HEK293 (cell line): Measurements from ENCODE around the gene UNC5CL.

Source experiments
- CTCF ChIA-PET: fragments of 350-600 bp; formaldehyde crosslinking; extraction: SDS; loops from one replicate; lab custom pipeline; 2021; ENCODE audit warnings: antibody characterized with exemption; lab: Yijun Ruan, JAX
- POLR2A ChIA-PET: fragments of 300-600 bp; formaldehyde crosslinking; extraction: SDS; loops from one replicate; lab custom pipeline; 2020; ENCODE audit warnings: antibody characterized with exemption, inconsistent platforms; lab: Yijun Ruan, JAX
- H3K27ac ChIP-seq: fragments of 200-500 bp; sonication (Bioruptor generic); 2 replicates; pipeline ENCODE4 v1.5.1; 2014; ENCODE audit warnings: low read depth, low read length, control low read depth, inconsistent platforms; ENCODE audit errors: extremely low read depth
- H3K36me3 ChIP-seq, 2 experiments: fragments of 200-500 bp in 1 of 2; sonication (Bioruptor generic) in 1 of 2; 1 replicate in 1 of 2; 2 replicates in 1 of 2; pipeline ENCODE4 v1.5.1; 2014 to 2017; ENCODE audit warnings: inconsistent platforms in 2 of 2, low read length in 2 of 2; ENCODE audit not compliant: control insufficient read depth in 2 of 2, insufficient read depth in 1 of 2
- H3K4me1 ChIP-seq: fragments of 200-500 bp; sonication (Bioruptor generic); 2 replicates; pipeline ENCODE4 v1.5.1; 2014; ENCODE audit warnings: mild to moderate bottlenecking, low read length, inconsistent platforms; ENCODE audit not compliant: control insufficient read depth, insufficient read depth
- H3K4me3 ChIP-seq: 2 replicates; pipeline ENCODE4 v1.5.1; 2011; ENCODE audit warnings: low read depth, mild to moderate bottlenecking, control low read depth, low read length, moderate library complexity
- H3K9me3 ChIP-seq: fragments of 200-500 bp; sonication (Bioruptor generic); 2 replicates; pipeline ENCODE4 v1.5.1; 2014; ENCODE audit warnings: low read depth, low read length, inconsistent platforms; ENCODE audit not compliant: control insufficient read depth, insufficient read depth
- ELK4 ChIP-seq: IDR thresholded peaks from 2 replicates; pipeline ENCODE4 v1.6.1; 2011; ENCODE audit warnings: mild to moderate bottlenecking, low read depth, low read length, borderline replicate concordance
- KLF10 ChIP-seq: fragments of 450-650 bp; IDR thresholded peaks from 2 replicates; pipeline ENCODE4 v1.5.1; 2018; ENCODE audit warnings: missing biosample characterization, mild to moderate bottlenecking, missing genetic modification characterization
- KLF7 ChIP-seq: fragments of 450-650 bp; formaldehyde crosslinking; IDR thresholded peaks from 2 replicates; pipeline ENCODE4 v1.5.1; 2016; ENCODE audit warnings: missing biosample characterization, missing genetic modification characterization, borderline replicate concordance
- PRDM2 ChIP-seq: fragments of 450-650 bp; formaldehyde crosslinking; IDR thresholded peaks from 2 replicates; pipeline ENCODE4 v1.5.1; 2016; ENCODE audit warnings: missing biosample characterization, missing genetic modification characterization, borderline replicate concordance
- TRIM28 ChIP-seq: IDR thresholded peaks from 2 replicates; pipeline ENCODE4 v1.6.1; 2011; ENCODE audit warnings: low read length, control low read depth, borderline replicate concordance
- YY1 ChIP-seq: fragments of 450-650 bp; formaldehyde crosslinking; IDR thresholded peaks from 2 replicates; pipeline ENCODE4 v1.5.1; 2018; ENCODE audit warnings: missing biosample characterization, missing genetic modification characterization
- ZBTB26 ChIP-seq: fragments of 450-650 bp; formaldehyde crosslinking; optimal IDR thresholded peaks from 2 replicates; pipeline ENCODE3; 2016; ENCODE audit warnings: missing biosample characterization, mild to moderate bottlenecking, missing genetic modification characterization
- ZBTB49 ChIP-seq: fragments of 450-650 bp; formaldehyde crosslinking; IDR thresholded peaks from 2 replicates; pipeline ENCODE4 v1.5.1; 2016; ENCODE audit warnings: missing biosample characterization, missing genetic modification characterization, low read depth
- ZNF544 ChIP-seq: fragments of 450-650 bp; formaldehyde crosslinking; IDR thresholded peaks from 2 replicates; pipeline ENCODE4 v1.5.0; 2017; ENCODE audit warnings: missing biosample characterization, missing genetic modification characterization
- ZNF558 ChIP-seq: fragments of 450-650 bp; formaldehyde crosslinking; IDR thresholded peaks from 2 replicates; pipeline ENCODE4 v1.5.1; 2016; ENCODE audit warnings: missing biosample characterization, missing genetic modification characterization
- ZNF792 ChIP-seq: fragments of 450-650 bp; formaldehyde crosslinking; IDR thresholded peaks from 2 replicates; pipeline ENCODE4 v1.5.1; 2016; ENCODE audit warnings: missing biosample characterization, missing genetic modification characterization
- TF ChIP-seq, protein P1 (sequence below): fragments of 450-650 bp; formaldehyde crosslinking; IDR thresholded peaks from 2 replicates; pipeline ENCODE4 v1.5.1; 2017; ENCODE audit warnings: missing biosample characterization, missing genetic modification characterization

UNC5CL gene

GRCh38 chr6:40977695-40978094 lies 61.3 kb downstream of the UNC5CL start:
- ChIA-PET POLR2A (no interaction called here), CTCF (interaction anchor here (0.7 to 1.1 kb wide), 3 partner anchors 13 to 49 kb away, joined by 3 read pairs; no protein-coding TSS in a partner anchor)
- Histone ChIP-seq H3K36me3 (no peaks in the 10 kb centered on the region), H3K4me1 (no peaks in the 10 kb centered on the region), H3K9me3 (no peaks in the 10 kb centered on the region), H3K4me3 (no peak overlapping the region), H3K27ac (no peak overlapping the region)
- TF ChIP-seq KLF10 (no peak), YY1 (tag by site-specific recombination) (no peak), TRIM28 (no peak), ZNF544 (tag by site-specific recombination) (no peak), ZBTB26 (tag by site-specific recombination) (no peak), ZNF792 (tag by site-specific recombination) (no peak), PRDM2 (tag by site-specific recombination) (no peak), KLF7 (tag by site-specific recombination) (no peak), ELK4 (no peak)
- TF ChIP-seq, protein P1, sequence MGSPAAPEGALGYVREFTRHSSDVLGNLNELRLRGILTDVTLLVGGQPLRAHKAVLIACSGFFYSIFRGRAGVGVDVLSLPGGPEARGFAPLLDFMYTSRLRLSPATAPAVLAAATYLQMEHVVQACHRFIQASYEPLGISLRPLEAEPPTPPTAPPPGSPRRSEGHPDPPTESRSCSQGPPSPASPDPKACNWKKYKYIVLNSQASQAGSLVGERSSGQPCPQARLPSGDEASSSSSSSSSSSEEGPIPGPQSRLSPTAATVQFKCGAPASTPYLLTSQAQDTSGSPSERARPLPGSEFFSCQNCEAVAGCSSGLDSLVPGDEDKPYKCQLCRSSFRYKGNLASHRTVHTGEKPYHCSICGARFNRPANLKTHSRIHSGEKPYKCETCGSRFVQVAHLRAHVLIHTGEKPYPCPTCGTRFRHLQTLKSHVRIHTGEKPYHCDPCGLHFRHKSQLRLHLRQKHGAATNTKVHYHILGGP (tag by site-specific recombination), result no peak

DNA sequence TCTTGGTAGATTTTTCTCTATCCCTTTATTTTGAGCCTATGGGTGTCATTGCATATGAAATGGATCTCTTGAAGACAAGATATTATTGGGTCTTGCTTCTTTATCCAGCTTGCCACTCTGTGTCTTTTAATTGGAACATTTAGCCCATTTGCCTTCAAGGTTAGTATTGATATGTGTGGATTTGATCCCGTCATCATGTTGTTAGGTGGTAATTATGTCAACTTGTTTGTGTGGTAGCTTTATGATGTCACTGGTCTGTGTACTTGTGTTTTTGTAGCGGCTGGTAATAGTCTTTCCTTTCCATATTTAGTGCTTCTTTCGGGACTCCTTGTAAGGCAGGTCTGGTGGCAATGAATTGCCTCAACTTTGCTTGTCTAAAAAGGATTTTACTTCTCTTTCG lies 61.9 kb downstream of the UNC5CL start:
- POLR2A ChIA-PET, result no interaction called here

More for the DNA sequence above, 61.9 kb downstream of the UNC5CL start:
- no peak overlapping the region for H3K27ac ChIP-seq
- TF ChIP-seq ZBTB49 (tag by site-specific recombination) (no peak), ZNF558 (tag by site-specific recombination) (peak; percentile 88)
- TF ChIP-seq, all 188 proteins: peak for 1
- Histone ChIP-seq H3K4me3 (no peak overlapping the region), H3K36me3 (no peaks in the 10 kb centered on the region), H3K9me3 (no peaks in the 10 kb centered on the region), H3K4me1 (no peaks in the 10 kb centered on the region)
- CTCF ChIA-PET, result interaction anchor here (0.7 kb wide), 1 partner anchor 14 kb away, joined by 3 read pairs; no protein-coding TSS in a partner anchor
